HG03378 (cell line): ENCODE measurements around the gene HSPA9.

Experiments used
- ATAC-seq: cut with Tn5 transposase; IDR thresholded peaks from one replicate; pipeline ENCODE4 v1.9.1; 2021; ENCODE audit warnings: mild to moderate bottlenecking, moderate library complexity; ENCODE audit not compliant: unreplicated experiment

Gene HSPA9

DNA sequence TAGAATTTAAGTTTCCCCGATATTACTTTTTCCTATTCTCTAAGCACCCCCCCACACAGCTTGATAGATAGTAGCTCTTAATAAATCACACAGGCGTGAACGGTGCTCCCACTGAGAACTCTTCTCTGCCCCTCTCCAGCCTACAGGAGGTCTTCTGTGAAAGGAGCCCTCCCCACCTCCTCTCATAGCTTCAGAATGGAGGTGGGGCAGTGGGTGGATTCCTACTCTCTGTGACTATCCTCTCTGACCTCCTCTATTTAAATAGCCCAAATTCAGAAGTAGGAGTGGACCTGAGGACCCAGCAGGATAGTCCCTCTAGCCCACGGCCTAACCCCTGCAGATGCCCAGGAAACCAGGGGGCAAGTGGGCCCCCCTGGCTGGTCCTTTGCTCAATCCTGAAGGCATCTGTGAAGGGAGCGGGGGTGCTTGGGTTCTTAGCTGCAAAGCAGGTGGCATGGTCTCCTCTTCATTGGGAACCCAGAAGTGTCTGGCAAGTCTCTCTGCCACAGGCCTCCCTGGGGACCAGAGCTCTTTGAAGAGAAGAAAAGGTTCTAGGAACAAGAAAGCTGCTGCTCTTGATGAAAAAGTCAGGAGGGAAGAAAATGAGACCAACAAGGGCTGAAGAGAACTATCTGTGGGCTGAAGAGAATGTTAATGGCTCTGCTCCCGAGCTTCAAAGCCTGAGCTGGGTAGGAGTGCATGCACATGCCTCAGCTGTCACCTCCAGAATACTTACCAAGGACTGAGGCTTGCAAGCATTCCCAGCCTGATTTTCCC, 21.1 kb upstream of the HSPA9 start:
- no peak for ATAC-seq

GRCh38 chr5:138595180-138595795, 20.1 kb upstream of the HSPA9 start:
- no peak for ATAC-seq

- ATAC-seq, result no peak
Measured at GRCh38 chr5:138594305-138595058, 19.3 kb upstream of the HSPA9 start.

DNA sequence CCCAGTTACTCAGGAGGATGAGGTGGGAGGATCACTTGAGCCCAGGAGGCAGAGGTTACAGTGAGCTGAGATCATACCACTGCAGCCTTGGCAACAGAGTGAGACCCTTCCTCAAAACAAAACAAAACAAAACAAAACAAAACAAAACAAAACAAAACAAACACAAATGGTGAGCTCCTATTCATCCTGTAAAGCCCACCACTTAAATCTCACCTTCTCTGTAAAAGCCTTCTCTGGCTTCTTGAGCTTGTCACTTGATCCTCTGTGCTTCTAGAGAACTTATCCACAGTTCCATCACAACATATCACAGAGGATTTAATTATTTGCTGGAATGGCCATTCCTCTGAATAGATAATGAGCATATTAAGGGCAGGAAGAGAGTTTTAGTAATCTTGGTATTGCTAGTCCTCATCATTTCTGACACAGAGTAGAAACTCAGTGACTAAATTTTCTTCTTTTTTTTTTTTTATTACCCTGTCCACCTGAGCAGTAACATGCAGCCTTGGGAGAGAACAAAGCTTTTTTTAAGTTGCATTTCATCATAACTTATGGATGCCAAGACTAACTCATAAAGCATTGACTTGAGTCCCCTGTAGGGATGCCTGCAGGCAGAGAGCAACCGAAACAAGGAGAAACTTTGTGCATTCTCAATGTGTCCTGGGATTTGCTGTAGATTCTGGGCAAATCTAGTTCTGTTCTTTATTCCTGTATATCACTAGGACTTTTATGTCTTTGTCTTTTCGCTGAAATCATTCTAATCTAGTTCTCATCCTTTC, 13.0 kb upstream of the HSPA9 start:
- no peak for ATAC-seq

- ATAC-seq, result no peak
Measured at GRCh38 chr5:138585157-138585556, 10.0 kb upstream of the HSPA9 start.

- no peak for ATAC-seq
Measured at GRCh38 chr5:138583984-138584637, 8.9 kb upstream of the HSPA9 start.

- no peak for ATAC-seq
Measured at GRCh38 chr5:138582959-138583358, 7.8 kb upstream of the HSPA9 start.

DNA sequence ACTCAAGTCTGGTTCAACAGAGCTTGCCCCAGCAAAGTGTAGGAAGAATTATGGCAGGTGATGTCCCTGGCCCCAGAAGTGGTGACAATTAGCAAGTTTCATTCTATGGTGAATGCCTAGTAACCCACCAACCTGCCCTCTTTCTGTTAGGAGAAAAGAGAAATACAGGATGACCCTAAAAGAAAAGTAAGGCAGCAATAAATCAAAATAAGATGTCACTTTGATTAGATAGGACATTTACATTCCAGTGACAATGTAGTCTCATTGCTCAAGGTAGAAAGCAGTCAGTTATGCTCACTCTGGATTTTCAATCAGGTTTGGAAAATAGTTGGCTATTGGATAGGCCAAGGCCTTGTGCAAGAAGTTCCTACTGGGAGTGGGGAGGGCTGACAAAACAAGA, 5.6 kb upstream of the HSPA9 start:
- no peak for ATAC-seq

DNA sequence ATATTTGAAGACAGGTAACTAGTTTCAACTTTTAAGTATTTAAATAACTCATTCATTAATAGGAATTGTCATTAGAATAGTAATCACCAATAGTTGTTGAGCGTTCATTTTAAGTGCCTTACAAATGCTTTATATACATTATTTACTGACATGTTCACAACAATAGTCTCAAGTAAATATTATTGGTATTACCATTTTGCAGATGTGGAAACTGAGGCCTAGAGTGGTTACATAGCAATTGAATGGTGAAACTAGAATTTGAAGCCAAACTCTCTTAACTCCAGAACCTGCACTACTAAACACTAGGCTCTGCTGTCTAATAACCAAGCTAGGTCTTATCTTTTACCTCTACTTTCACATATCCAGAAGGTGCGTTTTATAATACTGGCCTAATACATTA, 4.8 kb upstream of the HSPA9 start:
- no peak for ATAC-seq

DNA sequence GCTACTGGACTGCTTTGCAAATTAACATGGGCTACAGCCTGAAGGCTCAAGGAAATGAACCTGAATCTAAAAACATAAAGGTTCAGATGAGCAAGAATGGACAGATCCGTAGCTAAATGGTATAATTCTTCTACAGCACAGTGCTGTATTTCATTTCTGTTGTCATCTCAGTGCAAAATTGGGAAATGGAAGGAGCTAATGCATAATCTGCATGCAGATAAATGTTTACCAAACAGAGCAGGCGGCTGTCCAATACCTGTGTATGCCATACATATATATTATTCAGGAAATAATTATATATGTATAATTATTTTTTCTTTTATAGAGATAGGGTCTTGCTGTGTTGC, 4.3 kb upstream of the HSPA9 start:
- no peak for ATAC-seq

DNA sequence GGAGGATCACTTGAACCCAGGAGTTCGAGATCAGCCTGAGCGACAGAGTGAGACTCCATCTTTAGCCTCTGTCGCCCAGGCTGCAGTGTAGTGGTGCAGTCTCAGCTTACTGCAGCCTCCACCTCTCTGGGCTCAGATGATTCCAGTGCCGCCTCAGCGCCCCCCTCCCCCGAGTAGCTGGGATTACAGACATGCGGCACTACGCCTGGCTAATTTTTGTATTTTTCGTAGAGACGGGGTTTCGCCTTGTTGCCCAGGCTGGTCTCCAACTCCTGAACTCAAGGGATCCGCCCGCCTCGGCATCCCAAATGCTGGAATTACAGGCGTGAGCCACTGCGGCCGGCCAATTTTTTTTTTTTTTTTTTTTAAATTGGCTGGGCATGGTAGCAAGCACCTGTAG, 2.3 kb upstream of the HSPA9 start:
- ATAC-seq, result no peak

- peak; percentile 13 for ATAC-seq
Measured at GRCh38 chr5:138574744-138575193, 432 bp downstream of the HSPA9 start.

GRCh38 chr5:138573949-138574670, 1.1 kb downstream of the HSPA9 start:
- ATAC-seq, result no peak

GRCh38 chr5:138573223-138573622, 2.0 kb downstream of the HSPA9 start:
- ATAC-seq, result no peak

GRCh38 chr5:138570871-138571270, 4.3 kb downstream of the HSPA9 start:
- ATAC-seq, result no peak

DNA sequence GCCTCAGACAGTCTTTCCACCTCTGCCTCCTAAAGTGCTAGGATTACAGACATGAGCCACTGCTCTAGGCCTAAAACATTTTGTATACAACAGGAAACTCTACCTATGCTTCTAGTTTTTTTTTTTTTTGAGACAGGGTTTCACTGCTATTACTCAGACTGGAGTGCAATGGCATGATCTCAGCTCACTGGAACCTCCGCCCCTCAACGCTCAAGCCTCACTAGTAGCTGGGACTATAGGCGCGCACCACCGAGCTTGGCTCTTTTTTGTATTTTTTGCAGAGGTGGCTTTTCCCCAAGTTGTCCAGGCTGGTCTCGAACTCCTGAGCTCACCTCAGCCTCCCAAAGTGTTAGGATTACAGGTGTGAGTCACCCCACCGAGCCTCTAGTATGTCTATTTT, 5.4 kb downstream of the HSPA9 start:
- no peak for ATAC-seq

- ATAC-seq, result no peak
Measured at GRCh38 chr5:138568061-138568824, 7.0 kb downstream of the HSPA9 start.

DNA sequence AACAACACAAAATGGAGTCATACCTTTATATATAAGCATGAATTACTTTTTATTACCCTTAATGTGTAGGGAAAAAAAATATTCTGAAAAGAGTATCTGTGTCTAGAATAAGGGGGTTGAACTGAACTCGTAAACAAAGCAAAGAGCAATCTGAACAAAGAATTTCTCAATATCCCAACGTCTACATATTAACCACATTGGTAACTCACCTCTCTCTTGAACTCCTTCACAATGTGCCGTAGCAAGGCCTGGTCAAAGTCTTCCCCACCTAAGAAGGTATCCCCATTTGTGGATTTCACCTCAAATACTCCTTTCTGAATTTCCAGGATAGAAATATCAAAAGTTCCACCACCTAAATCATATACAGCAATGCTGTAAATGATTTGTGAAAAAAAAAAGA, 8.4 kb downstream of the HSPA9 start:
- ATAC-seq, result no peak

DNA sequence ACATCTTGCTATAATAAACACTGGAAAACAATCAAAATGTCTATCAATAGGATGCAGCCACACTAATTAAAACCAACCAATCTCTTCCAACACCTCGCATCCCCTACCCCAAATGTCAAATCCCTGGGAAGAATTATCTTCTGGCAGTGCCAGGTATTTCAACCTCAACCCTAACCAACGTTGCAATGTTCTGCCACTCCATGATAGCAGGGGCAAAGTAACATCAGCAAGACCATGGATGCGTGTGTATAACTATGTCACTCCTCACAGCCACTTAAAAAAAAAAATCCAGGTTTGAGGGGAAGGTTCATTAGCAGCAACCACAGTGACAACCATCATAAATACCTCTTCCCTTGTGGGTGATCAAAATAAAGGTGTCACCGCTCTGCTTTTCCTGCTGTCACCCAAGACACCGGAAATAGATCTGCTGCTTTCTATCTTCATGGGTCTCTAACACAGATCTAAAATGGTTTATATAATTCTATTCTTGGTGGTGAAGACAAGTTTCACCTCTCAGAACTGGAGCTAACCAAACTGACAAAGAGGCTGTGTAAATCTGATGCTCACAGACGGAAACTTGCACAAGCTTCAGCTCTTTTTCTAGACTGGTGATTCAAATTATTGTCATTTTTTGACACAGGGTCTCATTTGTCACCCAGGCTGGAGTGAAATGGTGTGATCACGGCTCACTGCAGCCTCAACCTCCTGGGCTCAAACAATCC, 9.9 kb downstream of the HSPA9 start:
- ATAC-seq, result no peak
